ENCODE data around the gene RADIL.

DNA sequence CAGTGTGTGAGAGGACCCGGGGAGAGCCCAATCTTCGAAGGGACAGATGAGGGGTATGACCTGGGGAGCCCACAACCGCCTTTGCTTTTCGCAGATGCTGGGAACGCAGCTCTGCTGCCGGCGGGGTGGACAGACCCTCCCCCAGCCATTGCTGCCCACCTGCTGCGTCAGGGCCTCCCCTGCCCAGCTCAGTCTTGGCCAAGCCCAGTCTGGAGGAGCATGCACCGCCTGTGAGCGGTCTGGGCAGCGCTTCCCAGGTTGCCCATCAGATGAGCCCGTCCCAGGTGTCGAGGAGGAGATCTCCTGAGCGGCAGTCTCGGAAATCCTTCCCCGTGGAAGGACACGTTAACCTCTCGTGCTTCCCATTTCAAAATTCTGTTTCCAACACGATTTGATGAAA, 125.4 kb downstream of the RADIL start:
- TF ChIP-seq ZNF699 (CRISPR knock-in tag; IDR thresholded peaks at IDR 0.05; ENCODE audit: insufficient replicate concordance) (no peak), ZBTB49 (CRISPR knock-in tag; IDR thresholded peaks at IDR 0.05; ENCODE audit: borderline replicate concordance) (no peak), EGR1 (conservative IDR thresholded peaks at IDR 0.05) (no peak), SNRNP70 (optimal IDR thresholded peaks at IDR 0.05; ENCODE audit: low read depth, low read length) (no peak), TCFL5 (CRISPR knock-in tag; conservative IDR thresholded peaks at IDR 0.05) (no peak), NFATC3 (IDR thresholded peaks at IDR 0.05) (no peak), MYC (IDR thresholded peaks at IDR 0.05; ENCODE audit: low read depth, low read length) (no peak), MYC (CRISPR knock-in tag; IDR thresholded peaks at IDR 0.05; ENCODE audit: borderline replicate concordance, low read depth) (no peak)
- TF ChIP-seq, protein P1, sequence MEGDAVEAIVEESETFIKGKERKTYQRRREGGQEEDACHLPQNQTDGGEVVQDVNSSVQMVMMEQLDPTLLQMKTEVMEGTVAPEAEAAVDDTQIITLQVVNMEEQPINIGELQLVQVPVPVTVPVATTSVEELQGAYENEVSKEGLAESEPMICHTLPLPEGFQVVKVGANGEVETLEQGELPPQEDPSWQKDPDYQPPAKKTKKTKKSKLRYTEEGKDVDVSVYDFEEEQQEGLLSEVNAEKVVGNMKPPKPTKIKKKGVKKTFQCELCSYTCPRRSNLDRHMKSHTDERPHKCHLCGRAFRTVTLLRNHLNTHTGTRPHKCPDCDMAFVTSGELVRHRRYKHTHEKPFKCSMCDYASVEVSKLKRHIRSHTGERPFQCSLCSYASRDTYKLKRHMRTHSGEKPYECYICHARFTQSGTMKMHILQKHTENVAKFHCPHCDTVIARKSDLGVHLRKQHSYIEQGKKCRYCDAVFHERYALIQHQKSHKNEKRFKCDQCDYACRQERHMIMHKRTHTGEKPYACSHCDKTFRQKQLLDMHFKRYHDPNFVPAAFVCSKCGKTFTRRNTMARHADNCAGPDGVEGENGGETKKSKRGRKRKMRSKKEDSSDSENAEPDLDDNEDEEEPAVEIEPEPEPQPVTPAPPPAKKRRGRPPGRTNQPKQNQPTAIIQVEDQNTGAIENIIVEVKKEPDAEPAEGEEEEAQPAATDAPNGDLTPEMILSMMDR (IDR thresholded peaks at IDR 0.05 in 2 of 3, conservative IDR thresholded peaks at IDR 0.05 in 1 of 3; ENCODE audit: insufficient read depth in 2 of 3, low read depth in 1 of 3, low read length in 3 of 3) = no peak
